Activated naive CD8-positive, alpha-beta T cell treated with anti-CD3 and anti-CD28 coated beads for 36 hours (primary cell): ENCODE results near the gene MRTFA. TPM values are rescaled to one million over a fixed set of nuclear protein-coding genes. Genes with fewer than 3 reads are reported as not detected.
A peak's percentile ranks its signal among the peaks of the same experiment; 100 is the strongest.
"Not testable (repeated sequence)": the region's sequence is repeated elsewhere in the genome, so short reads cannot be mapped to it uniquely, and the experiment has no call there.

Experiments
- DNase-seq: peaks from one replicate; pipeline ENCODE4 v3.0.0; 2021
- H3K27ac Mint-ChIP-seq: one replicate; pipeline ENCODE4 v1.8.0; 2022; ENCODE audit warnings: mild to moderate bottlenecking, moderate library complexity, mixed read lengths
- H3K27me3 Mint-ChIP-seq: one replicate; pipeline ENCODE4 v1.8.0; 2022; ENCODE audit warnings: mild to moderate bottlenecking, mixed read lengths
- H3K36me3 Mint-ChIP-seq: one replicate; pipeline ENCODE4 v1.8.0; 2021; ENCODE audit warnings: mild to moderate bottlenecking, mixed read lengths
- H3K4me1 Mint-ChIP-seq: one replicate; pipeline ENCODE4 v1.8.0; 2021; ENCODE audit warnings: mixed read lengths
- H3K4me3 Mint-ChIP-seq: one replicate; pipeline ENCODE4 v1.8.0; 2022; ENCODE audit warnings: mild to moderate bottlenecking, moderate library complexity, mixed read lengths
- H3K9me3 Mint-ChIP-seq: one replicate; pipeline ENCODE4 v1.8.0; 2022; ENCODE audit warnings: mixed read lengths
- total RNA-seq, 2 experiments: library from RNA; stranded (reverse); gene quantifications; one replicate each; pipeline ENCODE4 v1.2.3, GENCODE V29; 2021

The MRTFA gene
- 10 to 100 TPM; 35.3 to 37.6 TPM for total RNA-seq

- peak; percentile 100 for DNase-seq
- peaks cover 31% of the 10 kb centered on the region for H3K4me1 Mint-ChIP-seq
- H3K36me3 Mint-ChIP-seq = no peaks in the 10 kb centered on the region
- peak within 1 kb of the TSS; percentile 93 for H3K27ac Mint-ChIP-seq
- H3K9me3 Mint-ChIP-seq = no peaks in the 10 kb centered on the region
- H3K27me3 Mint-ChIP-seq = no peaks in the 10 kb centered on the region
- peak within 1 kb of the TSS; percentile 93 for H3K4me3 Mint-ChIP-seq
Measured at GRCh38 chr22:40636380-40637182, at the start of gene MRTFA. MRTFA (minus strand) TSS chr22:40636719.

DNA sequence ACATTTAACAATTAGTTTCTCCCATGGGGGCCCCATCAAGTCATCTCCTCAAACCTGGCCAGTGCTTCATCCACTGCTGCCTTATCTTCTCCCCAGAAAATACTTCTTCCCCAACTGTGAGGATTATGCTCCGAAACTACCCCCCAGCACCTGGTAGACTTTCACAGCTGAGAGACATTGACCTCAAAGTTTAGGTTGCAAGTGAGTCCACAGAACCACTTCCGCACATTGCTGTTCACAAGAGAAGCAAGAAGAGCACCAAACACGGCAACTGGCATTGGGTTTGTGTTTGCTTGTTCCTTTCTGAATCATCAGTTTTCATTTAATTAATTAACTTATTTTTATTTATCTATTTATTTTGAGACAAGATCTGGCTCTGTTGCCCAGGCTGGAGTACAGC lies 48.9 kb upstream of the MRTFA start:
- peaks cover 13% of the 10 kb centered on the region for H3K4me1 Mint-ChIP-seq

GRCh38 chr22:40684728-40685127 lies 48.2 kb upstream of the MRTFA start:
- Mint-ChIP-seq H3K9me3 (no peaks in the 10 kb centered on the region), H3K4me1 (peaks cover 13% of the 10 kb centered on the region), H3K27me3 (peaks cover 7% of the 10 kb centered on the region), H3K36me3 (no peaks in the 10 kb centered on the region), H3K27ac (no peak overlapping the region), H3K4me3 (peak overlapping the region; percentile 57)
- DNase-seq = no peak

More for the DNA sequence above, 48.9 kb upstream of the MRTFA start:
- H3K9me3 Mint-ChIP-seq = no peaks in the 10 kb centered on the region
- peak overlapping the region; percentile 57 for H3K4me3 Mint-ChIP-seq
- H3K27me3 Mint-ChIP-seq = peaks cover under 1% of the 10 kb centered on the region
- DNase-seq = no peak
- no peak overlapping the region for H3K27ac Mint-ChIP-seq
- no peaks in the 10 kb centered on the region for H3K36me3 Mint-ChIP-seq

DNA sequence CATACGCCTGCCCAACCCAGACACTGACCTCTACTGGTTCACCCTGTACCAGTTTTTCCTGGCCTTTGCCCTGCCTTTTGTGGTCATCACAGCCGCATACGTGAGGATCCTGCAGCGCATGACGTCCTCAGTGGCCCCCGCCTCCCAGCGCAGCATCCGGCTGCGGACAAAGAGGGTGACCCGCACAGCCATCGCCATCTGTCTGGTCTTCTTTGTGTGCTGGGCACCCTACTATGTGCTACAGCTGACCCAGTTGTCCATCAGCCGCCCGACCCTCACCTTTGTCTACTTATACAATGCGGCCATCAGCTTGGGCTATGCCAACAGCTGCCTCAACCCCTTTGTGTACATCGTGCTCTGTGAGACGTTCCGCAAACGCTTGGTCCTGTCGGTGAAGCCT lies 44.9 kb upstream of the MRTFA start:
- H3K4me1 Mint-ChIP-seq = peaks cover 15% of the 10 kb centered on the region
- no peak overlapping the region for H3K4me3 Mint-ChIP-seq
- no peak overlapping the region for H3K27ac Mint-ChIP-seq
- DNase-seq = no peak
- no peaks in the 10 kb centered on the region for H3K9me3 Mint-ChIP-seq
- no peaks in the 10 kb centered on the region for H3K36me3 Mint-ChIP-seq
- H3K27me3 Mint-ChIP-seq = peaks cover 15% of the 10 kb centered on the region

GRCh38 chr22:40680819-40681183 lies 44.3 kb upstream of the MRTFA start:
- peaks cover 15% of the 10 kb centered on the region for H3K4me1 Mint-ChIP-seq
- no peak overlapping the region for H3K4me3 Mint-ChIP-seq
- H3K27me3 Mint-ChIP-seq = peaks cover 15% of the 10 kb centered on the region
- no peaks in the 10 kb centered on the region for H3K36me3 Mint-ChIP-seq
- H3K9me3 Mint-ChIP-seq = no peaks in the 10 kb centered on the region
- no peak overlapping the region for H3K27ac Mint-ChIP-seq
- DNase-seq = no peak

DNA sequence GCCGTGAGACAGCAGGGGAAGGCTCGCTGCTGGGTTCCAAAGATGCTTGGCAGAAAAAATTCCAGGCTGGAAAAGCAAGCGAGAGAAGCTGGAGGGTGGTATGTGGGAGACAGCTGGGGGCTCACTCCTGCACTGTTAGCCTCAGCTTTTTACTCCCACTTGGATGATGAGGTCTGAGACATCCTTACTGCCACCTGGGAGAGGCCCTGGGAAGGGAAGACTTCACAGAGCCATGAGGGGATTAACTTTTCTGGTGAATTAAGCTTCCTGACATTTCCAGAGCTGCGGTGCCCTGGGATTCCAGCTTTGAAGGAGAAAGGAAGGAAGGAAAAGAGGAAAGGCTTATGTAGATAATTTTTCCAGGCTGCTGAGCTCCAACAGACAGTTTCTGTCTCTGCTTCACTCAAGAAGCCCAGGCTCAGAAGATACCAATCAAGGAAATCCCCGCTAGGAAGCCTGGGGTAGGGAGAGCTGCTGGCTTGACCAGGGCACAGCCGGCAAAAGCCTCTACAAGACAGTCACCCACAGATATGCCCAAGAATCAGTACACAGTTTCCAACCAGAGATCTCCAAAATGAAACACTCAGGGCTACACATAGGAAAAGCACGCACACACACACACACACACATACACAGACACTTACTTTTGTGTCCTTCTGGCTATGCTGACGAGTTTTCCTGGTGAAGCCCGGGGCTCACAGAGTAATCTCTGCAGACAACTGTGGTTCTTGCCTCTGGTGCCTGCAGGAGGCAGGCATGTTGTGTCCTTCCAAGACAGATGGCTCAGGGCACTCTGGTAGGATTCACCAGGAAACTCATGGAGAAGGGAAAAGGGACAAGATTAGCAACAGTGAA lies 43.7 kb upstream of the MRTFA start:
- H3K9me3 Mint-ChIP-seq = no peaks in the 10 kb centered on the region
- peaks cover 15% of the 10 kb centered on the region for H3K27me3 Mint-ChIP-seq
- no peak overlapping the region for H3K27ac Mint-ChIP-seq
- no peaks in the 10 kb centered on the region for H3K36me3 Mint-ChIP-seq
- DNase-seq = no peak
- H3K4me1 Mint-ChIP-seq = peaks cover 15% of the 10 kb centered on the region
- H3K4me3 Mint-ChIP-seq = no peak overlapping the region

- Mint-ChIP-seq H3K36me3 (no peaks in the 10 kb centered on the region), H3K4me1 (peaks cover 15% of the 10 kb centered on the region), H3K9me3 (no peaks in the 10 kb centered on the region), H3K27me3 (peaks cover 15% of the 10 kb centered on the region), H3K27ac (no peak within 1 kb of the TSS), H3K4me3 (no peak within 1 kb of the TSS)
- DNase-seq = peak; percentile 17
Measured at GRCh38 chr22:40679249-40679963, 42.9 kb upstream of the MRTFA start, which contains the start of gene MCHR1. MCHR1 (plus strand) TSS chr22:40679484; CDS start chr22:40679653, 169 bp downstream.

GRCh38 chr22:40678493-40679248 lies 42.2 kb upstream of the MRTFA start:
- peaks cover 15% of the 10 kb centered on the region for H3K4me1 Mint-ChIP-seq
- H3K36me3 Mint-ChIP-seq = no peaks in the 10 kb centered on the region
- no peak overlapping the region for H3K27ac Mint-ChIP-seq
- no peaks in the 10 kb centered on the region for H3K9me3 Mint-ChIP-seq
- peaks cover 15% of the 10 kb centered on the region for H3K27me3 Mint-ChIP-seq
- no peak for DNase-seq
- H3K4me3 Mint-ChIP-seq = no peak overlapping the region

- Mint-ChIP-seq H3K27ac (no peak overlapping the region), H3K4me3 (peak overlapping the region; percentile 10), H3K9me3 (no peaks in the 10 kb centered on the region), H3K4me1 (peaks cover 2% of the 10 kb centered on the region), H3K36me3 (no peaks in the 10 kb centered on the region), H3K27me3 (peaks cover 15% of the 10 kb centered on the region)
- no peak for DNase-seq
Measured at GRCh38 chr22:40676644-40677043, 40.1 kb upstream of the MRTFA start.

DNA sequence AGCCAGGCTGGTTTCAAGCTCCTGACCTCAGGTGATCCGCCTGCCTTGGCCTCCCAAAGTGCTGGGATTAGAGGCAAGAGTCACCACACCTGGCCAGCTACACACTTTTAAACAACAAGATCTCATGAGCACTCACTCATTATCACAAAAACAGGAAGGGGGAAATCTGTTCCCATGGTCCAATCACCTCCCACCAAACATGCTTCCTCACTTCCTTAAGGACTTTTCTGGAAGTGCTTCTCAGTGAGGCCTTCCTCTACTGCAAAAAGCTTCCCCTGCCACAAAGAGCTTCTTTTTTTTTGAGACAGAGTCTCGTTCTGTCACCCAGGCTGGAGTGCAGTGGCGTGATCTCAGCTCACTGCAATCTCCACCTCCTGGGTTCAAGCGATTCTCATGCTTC lies 39.6 kb upstream of the MRTFA start:
- H3K4me1 Mint-ChIP-seq, DNase-seq, H3K4me3 Mint-ChIP-seq, H3K27ac Mint-ChIP-seq, H3K36me3 Mint-ChIP-seq, H3K9me3 Mint-ChIP-seq: not testable (repeated sequence)
- peaks cover 15% of the 10 kb centered on the region for H3K27me3 Mint-ChIP-seq

- Mint-ChIP-seq H3K4me1 (peaks cover 6% of the 10 kb centered on the region), H3K36me3 (no peaks in the 10 kb centered on the region), H3K4me3 (no peak overlapping the region), H3K27me3 (peaks cover 3% of the 10 kb centered on the region), H3K27ac (no peak overlapping the region), H3K9me3 (no peaks in the 10 kb centered on the region)
- no peak for DNase-seq
Measured at GRCh38 chr22:40674274-40674673, 37.8 kb upstream of the MRTFA start.

GRCh38 chr22:40673017-40673416 lies 36.5 kb upstream of the MRTFA start:
- H3K27ac Mint-ChIP-seq = no peak overlapping the region
- H3K4me3 Mint-ChIP-seq = no peak overlapping the region
- H3K27me3 Mint-ChIP-seq = no peaks in the 10 kb centered on the region
- H3K4me1 Mint-ChIP-seq = peaks cover 17% of the 10 kb centered on the region
- no peaks in the 10 kb centered on the region for H3K36me3 Mint-ChIP-seq
- peaks cover 5% of the 10 kb centered on the region for H3K9me3 Mint-ChIP-seq
- no peak for DNase-seq

DNA sequence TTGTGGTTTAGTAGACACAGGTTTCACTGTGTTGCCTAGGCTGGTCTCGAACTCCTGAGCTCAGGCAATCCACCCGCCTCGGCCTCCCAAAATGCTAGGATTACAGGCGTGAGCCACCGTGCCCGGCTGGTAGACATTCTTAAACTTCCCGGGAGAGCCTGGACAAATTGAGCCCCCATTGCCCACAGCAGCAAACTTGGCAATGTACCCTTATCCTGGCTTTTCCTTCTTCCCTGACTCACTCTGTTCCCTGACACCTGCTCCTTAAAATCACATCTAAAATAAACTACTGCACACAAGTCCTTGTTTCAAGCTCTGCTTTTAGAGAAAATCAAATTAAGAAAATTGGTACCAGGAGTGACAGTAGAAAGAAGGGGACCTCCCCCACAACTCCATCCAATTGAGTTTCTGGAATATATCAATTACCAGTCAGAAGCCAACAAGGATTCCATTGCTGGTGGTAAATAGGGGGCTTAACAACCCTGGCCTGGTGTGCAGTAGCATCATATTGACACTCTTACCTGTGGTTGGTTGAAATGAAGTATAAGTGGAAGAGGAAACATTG lies 35.4 kb upstream of the MRTFA start:
- DNase-seq = no peak
- Mint-ChIP-seq H3K36me3 (no peaks in the 10 kb centered on the region), H3K9me3 (peaks cover 5% of the 10 kb centered on the region), H3K27me3 (no peaks in the 10 kb centered on the region), H3K4me3 (no peak overlapping the region), H3K27ac (no peak overlapping the region), H3K4me1 (peaks cover 19% of the 10 kb centered on the region)

DNA sequence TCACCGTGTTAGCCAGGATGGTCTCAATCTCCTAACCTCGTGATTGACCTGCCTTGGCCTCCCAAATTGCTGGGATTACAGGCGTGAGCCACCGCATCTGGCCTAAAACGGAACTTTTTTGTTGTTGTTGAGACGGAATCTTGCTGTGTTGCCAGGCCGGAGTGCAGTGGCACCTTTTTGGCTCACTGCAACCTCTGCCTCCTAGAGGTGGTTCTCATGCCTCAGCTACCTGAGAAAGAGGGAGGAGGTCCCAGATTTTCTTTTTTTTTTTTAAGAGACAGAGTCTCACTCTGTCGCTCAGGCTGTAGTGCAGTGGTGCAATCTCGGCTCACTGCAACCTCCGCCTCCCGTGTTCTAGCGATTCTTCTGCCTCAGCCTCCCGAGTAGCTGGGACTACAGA lies 34.9 kb upstream of the MRTFA start:
- H3K9me3 Mint-ChIP-seq = peaks cover 5% of the 10 kb centered on the region
- peaks cover 19% of the 10 kb centered on the region for H3K4me1 Mint-ChIP-seq
- no peaks in the 10 kb centered on the region for H3K27me3 Mint-ChIP-seq
- H3K27ac Mint-ChIP-seq = no peak overlapping the region
- no peak for DNase-seq
- no peak overlapping the region for H3K4me3 Mint-ChIP-seq
- H3K36me3 Mint-ChIP-seq = no peaks in the 10 kb centered on the region
